Neural progenitor cell (in vitro differentiated cells): Measurements from ENCODE around the gene AOX1.

Experiments
- EZH2 ChIP-seq: fragments of 200-600 bp; sonication (generic); IDR thresholded peaks from 2 replicates; pipeline ENCODE4 v1.6.1; 2017; ENCODE audit warnings: antibody characterized with exemption, mild to moderate bottlenecking, moderate library complexity
- TF ChIP-seq, protein P1 (sequence below): fragments of 200-600 bp; sonication (generic); IDR thresholded peaks from 2 replicates; pipeline ENCODE4 v1.5.1; 2017; ENCODE audit warnings: antibody characterized with exemption, mild to moderate bottlenecking

DNA sequence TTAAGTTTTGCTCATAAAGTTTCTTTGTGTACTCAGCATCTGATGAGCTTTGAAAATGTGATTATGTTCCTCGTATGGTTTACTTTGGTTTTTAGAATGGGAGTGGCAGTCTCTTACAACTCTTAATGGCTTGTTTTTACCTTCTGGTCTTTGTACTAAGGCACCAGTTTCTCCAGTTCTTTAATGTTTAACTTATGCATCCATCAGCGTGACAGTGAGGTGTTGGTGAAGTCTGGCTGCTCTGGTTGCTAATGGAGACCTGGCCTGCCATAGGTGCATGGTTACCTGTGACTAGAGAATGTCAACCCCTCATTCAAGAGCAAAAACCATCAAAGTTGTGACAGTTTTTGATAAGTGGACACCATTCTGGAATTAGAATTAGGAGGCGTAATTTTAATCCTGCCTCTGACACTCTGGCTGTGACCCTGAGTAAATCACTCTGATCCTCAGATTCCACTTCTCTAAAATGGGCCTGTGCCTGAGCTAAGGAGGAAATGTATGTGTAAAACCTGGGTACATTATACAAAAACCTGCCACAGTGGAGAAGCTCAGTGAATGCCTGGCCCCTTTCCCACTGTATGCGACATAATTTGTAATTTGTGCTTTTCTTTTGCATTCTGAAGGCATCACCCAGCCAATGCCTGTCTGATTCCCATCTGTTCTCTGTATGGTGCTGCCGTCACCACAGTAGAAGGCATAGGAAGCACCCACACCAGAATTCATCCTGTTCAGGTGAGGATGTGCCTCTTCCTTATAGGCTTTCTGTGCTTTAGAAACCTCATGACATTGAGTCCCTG lies 11.2 kb downstream of the AOX1 start:
- TF ChIP-seq, protein P1, sequence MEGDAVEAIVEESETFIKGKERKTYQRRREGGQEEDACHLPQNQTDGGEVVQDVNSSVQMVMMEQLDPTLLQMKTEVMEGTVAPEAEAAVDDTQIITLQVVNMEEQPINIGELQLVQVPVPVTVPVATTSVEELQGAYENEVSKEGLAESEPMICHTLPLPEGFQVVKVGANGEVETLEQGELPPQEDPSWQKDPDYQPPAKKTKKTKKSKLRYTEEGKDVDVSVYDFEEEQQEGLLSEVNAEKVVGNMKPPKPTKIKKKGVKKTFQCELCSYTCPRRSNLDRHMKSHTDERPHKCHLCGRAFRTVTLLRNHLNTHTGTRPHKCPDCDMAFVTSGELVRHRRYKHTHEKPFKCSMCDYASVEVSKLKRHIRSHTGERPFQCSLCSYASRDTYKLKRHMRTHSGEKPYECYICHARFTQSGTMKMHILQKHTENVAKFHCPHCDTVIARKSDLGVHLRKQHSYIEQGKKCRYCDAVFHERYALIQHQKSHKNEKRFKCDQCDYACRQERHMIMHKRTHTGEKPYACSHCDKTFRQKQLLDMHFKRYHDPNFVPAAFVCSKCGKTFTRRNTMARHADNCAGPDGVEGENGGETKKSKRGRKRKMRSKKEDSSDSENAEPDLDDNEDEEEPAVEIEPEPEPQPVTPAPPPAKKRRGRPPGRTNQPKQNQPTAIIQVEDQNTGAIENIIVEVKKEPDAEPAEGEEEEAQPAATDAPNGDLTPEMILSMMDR, result no peak
- no peak for TF ChIP-seq EZH2
